GM19351 (cell line): ENCODE measurements around the gene PBRM1.
"Not testable (repeated sequence)": the region's sequence is repeated elsewhere in the genome, so short reads cannot be mapped to it uniquely, and the experiment has no call there.

Source experiments
- ATAC-seq: cut with Tn5 transposase; IDR thresholded peaks from one replicate; pipeline ENCODE4 v1.9.1; 2021; ENCODE audit warnings: mild to moderate bottlenecking, moderate library complexity; ENCODE audit not compliant: unreplicated experiment

PBRM1 gene

DNA sequence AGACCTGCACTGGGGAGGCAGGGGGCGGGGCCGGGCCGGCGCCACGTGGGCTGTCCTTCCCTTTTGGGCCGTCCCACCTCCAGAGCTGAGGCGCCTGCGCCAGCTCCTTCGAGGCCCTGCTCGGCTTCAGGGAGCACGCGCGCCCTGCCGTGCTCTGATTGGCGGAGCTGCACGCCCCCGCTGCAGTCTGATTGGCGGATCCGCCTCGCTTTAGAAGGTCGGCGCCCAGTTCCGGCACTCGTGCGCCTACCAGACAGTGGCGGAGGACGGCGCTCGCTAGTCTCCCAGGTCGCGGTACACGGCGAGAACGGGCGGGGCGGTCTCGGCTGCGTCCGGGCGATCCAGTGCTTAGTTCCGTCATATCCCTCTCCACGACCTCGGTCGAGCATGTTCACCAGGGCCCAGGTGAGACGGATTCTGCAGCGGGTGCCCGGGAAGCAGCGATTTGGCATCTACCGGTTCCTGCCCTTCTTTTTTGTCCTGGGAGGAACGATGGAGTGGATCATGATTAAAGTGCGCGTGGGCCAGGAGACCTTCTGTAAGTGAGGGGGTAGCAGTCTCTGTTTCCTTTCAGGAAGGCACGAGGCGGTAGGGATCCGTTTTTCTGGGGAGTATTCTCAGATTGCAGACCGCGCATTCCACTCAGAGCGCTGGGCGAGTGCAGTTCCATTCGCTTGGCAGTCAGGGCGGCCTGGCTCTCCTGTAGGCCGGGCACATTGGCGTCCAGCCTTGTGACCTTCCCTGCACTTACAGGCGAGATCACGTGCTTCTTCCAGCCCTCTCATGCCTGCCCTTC is 149.1 kb downstream of the PBRM1 start, which contains the start of gene UQCC5:
Gene UQCC5, plus strand, starts transcription at position 237 of the 796 bp plus-strand sequence. Its CDS starts 151 bp downstream, at position 388.
- peak; percentile 77 for ATAC-seq

GRCh38 chr3:52536112-52536368 is 149.7 kb downstream of the PBRM1 start:
- ATAC-seq, result no peak

GRCh38 chr3:52535411-52536111 is 150.2 kb downstream of the PBRM1 start:
- ATAC-seq, result no peak

DNA sequence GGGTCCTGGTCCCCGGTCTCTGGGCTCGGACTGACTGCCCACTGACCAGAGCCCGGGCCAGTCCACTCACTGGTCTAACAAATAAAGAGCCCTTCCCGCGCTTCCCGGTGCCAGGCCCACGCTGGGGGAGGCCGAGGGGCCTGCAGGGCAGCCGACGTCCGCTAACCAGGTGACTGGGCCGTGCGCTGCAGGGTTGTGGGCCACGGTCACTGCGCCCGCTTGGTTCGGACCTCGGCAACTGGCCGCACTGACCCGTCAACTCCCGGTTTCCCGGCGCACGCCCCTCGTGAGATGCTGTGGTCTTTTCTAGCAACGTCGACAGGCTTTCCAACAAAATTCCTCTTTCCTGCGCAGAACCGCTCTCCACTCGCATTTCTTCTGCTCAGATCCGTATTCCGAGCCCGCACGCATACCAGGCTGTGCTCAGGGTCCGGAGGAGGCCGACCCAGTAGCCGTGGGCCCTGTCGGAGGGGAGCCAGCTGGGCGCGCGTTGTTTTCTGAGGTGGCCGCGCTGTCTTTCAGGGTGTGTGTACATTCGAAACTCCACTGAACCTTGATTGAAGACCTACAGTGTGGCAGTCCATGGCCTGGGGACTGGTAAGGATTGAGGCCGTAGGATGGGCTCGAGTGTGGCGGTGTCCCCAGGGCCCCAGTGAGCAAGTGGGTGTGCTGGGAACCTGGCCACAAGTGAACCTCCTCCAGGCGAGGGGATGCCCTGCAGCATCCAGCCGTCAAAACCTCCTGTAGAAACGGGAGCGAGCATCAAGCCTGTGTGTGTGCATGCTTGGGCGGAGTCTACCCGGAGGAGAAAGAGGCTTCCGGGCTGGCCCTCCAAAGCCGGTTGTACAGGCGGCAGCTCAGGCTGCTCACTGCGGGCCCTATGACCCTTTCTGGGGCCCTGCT is 151.2 kb downstream of the PBRM1 start:
- ATAC-seq, result no peak

GRCh38 chr3:52533623-52534280 is 152.0 kb downstream of the PBRM1 start, which contains the start of gene NT5DC2:
Gene NT5DC2 (minus strand): TSS chr3:52533857. CDS start chr3:52533737, 120 bp downstream.
- ATAC-seq, result peak; percentile 39

GRCh38 chr3:52532838-52533622 is 152.7 kb downstream of the PBRM1 start:
- no peak for ATAC-seq

- no peak for ATAC-seq
Observed at GRCh38 chr3:52532517-52532837, 153.2 kb downstream of the PBRM1 start.

- ATAC-seq, result no peak
Observed at GRCh38 chr3:52531860-52532516, 153.7 kb downstream of the PBRM1 start.

- ATAC-seq, result no peak
Observed at GRCh38 chr3:52530918-52531826, 154.5 kb downstream of the PBRM1 start.

GRCh38 chr3:52529376-52530333 is 156.1 kb downstream of the PBRM1 start:
- no peak for ATAC-seq

GRCh38 chr3:52528586-52529375 is 156.9 kb downstream of the PBRM1 start:
- ATAC-seq, result no peak

DNA sequence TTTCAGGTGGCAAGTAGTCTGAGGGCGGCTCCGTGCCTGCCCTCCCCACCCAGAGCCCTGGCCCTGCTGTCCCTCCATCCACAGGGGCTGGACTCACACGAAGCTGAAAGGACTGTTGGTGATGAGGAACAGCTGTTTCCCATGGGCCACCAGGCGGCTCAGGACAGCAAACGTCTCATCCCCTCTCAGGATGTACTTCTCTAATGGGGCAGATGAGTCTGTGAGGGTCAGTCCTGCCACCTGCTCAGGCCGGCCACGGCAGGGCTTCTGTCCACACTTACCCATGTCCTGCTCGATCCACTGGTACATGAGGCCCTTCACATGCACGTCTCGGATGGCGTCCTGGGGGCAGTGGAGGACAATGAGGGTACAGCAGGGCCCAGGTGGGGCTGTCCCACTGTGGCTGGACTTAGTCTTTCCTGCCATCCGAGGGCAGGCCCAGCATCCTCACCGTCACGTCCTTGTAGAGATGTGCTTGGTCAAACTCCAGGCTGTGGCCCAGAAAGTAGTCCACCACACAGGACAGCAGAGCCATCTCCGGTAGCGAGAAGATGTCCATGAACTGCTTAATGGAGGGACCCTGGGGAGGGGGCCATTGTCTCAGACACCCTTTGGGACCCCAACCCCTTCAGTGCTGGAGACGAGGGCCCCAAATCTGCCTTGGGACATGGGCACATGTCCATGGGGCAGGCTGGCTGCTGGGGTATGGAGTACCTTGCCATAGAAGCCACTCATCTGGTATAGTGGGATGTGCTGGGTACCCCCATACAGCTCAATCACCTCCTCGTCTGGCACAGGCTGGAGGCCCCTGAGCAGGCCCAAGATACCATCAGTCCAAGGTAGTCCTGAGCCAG is 157.8 kb downstream of the PBRM1 start:
- ATAC-seq, result no peak

GRCh38 chr3:52527039-52527731 is 158.5 kb downstream of the PBRM1 start:
- ATAC-seq, result no peak

DNA sequence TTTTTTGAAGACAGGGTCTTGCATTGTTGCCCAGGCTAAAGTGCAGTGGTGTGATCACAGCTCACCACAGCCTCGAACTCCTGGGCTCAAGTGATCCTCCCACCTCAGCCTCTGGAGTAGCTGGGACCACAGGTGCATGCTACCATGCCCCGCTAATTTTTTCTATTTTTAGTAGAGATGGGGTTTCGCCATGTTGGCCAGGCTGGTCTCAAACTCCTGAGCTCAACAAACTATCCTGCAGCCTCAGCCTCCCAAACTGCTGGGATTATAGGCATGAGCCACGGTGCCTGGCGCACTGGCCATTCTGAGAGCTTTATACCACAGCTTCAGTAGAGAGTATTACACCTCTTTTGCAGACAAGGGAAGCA is 159.1 kb downstream of the PBRM1 start:
- not testable (repeated sequence) for ATAC-seq
